ENCODE results near the gene HSPA6. TPM values are rescaled to one million over a fixed set of nuclear protein-coding genes. Genes with fewer than 3 reads are reported as not detected.
"Not testable (repeated sequence)": the region's sequence is repeated elsewhere in the genome, so short reads cannot be mapped to it uniquely, and the experiment has no call there.

HSPA6 gene
- total RNA-seq, 2 experiments from 2014 or later: 0.36 to 0.45 TPM

DNA sequence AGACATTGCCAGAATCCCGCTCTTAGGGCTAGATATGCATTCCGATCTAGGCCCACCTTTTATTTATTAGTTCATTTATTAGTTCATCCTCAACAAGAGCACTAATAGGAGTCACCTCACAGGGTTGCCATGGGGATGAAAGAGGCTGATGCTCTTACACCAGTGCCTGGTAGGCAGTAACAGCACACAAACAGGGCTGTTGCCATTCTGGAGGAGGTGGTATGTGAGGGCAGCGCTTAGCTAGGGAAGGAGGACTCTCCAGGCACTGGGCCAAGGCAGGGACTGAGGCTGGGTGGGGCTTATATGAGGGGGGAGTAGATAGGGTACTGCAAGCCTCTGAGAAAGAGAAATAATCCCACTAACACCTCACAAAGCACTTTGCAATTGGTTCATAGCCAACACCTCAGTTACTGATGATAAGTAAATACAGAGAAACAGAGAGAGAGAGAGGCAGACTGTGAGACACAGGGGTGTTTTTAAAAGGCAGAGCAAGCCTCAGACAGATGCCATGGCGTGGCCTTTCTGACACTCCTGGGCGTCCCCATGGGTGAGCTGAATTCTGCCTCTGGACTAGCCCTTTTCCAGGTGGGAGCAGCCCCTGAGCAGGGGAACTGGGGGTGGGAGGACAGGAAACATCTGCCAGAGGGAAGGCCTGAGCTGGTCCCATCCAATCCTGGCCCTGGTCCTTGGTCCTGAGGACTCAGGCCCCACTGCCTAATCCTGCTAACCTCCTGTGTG, 13.2 kb upstream of the HSPA6 start:
- Mint-ChIP-seq H3K9me3 (no peaks in the 10 kb centered on the region), H3K36me3 (ENCODE audit: low read depth) (no peaks in the 10 kb centered on the region), H3K27me3 (peaks cover 12% of the 10 kb centered on the region), H3K4me3 (no peak overlapping the region), H3K4me1 (ENCODE audit: low read depth) (peaks cover 9% of the 10 kb centered on the region), H3K27ac (no peak overlapping the region)
- ChIA-PET POLR2A (interaction anchor here (1.7 kb wide), 1 partner anchor 9 kb away, joined by 4 read pairs; no protein-coding TSS in a partner anchor), CTCF (interaction anchor here (0.9 kb wide), 1 partner anchor 23 kb away, joined by 3 read pairs; no protein-coding TSS in a partner anchor)
- intact Hi-C loops (cut with micrococcal nuclease): no loop called here
- ATAC-seq (no peak), DNase-seq (no peak)
- TF ChIP-seq, protein P1, sequence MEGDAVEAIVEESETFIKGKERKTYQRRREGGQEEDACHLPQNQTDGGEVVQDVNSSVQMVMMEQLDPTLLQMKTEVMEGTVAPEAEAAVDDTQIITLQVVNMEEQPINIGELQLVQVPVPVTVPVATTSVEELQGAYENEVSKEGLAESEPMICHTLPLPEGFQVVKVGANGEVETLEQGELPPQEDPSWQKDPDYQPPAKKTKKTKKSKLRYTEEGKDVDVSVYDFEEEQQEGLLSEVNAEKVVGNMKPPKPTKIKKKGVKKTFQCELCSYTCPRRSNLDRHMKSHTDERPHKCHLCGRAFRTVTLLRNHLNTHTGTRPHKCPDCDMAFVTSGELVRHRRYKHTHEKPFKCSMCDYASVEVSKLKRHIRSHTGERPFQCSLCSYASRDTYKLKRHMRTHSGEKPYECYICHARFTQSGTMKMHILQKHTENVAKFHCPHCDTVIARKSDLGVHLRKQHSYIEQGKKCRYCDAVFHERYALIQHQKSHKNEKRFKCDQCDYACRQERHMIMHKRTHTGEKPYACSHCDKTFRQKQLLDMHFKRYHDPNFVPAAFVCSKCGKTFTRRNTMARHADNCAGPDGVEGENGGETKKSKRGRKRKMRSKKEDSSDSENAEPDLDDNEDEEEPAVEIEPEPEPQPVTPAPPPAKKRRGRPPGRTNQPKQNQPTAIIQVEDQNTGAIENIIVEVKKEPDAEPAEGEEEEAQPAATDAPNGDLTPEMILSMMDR (IDR thresholded peaks at IDR 0.05): no peak

DNA sequence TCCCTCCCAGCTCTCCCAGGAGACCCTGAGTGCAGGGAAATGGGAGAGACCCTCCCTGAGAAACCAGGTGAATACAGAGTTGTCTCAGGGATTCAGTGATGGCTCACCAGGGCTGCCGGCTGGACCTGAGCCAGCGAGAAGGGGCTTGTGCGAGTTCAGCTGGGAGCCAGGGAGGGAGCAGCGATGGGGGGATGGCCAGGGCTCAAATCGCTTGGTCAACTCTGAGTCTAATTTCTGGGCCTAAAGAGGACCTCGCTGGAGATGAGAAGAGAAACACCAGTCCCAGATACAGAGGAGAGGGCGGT, 12.6 kb upstream of the HSPA6 start:
- Mint-ChIP-seq H3K4me3 (no peak overlapping the region), H3K9me3 (no peaks in the 10 kb centered on the region), H3K4me1 (ENCODE audit: low read depth) (peaks cover 4% of the 10 kb centered on the region), H3K27ac (no peak overlapping the region), H3K36me3 (ENCODE audit: low read depth) (no peaks in the 10 kb centered on the region), H3K27me3 (peaks cover 8% of the 10 kb centered on the region)
- ChIA-PET CTCF (no interaction called here), POLR2A (interaction anchor here (1.7 kb wide), 1 partner anchor 9 kb away, joined by 4 read pairs; no protein-coding TSS in a partner anchor)
- ATAC-seq: no peak
- intact Hi-C loops (cut with micrococcal nuclease): no loop called here
- DNase-seq: no peak
- TF ChIP-seq, protein P1 (IDR thresholded peaks at IDR 0.05): no peak

DNA sequence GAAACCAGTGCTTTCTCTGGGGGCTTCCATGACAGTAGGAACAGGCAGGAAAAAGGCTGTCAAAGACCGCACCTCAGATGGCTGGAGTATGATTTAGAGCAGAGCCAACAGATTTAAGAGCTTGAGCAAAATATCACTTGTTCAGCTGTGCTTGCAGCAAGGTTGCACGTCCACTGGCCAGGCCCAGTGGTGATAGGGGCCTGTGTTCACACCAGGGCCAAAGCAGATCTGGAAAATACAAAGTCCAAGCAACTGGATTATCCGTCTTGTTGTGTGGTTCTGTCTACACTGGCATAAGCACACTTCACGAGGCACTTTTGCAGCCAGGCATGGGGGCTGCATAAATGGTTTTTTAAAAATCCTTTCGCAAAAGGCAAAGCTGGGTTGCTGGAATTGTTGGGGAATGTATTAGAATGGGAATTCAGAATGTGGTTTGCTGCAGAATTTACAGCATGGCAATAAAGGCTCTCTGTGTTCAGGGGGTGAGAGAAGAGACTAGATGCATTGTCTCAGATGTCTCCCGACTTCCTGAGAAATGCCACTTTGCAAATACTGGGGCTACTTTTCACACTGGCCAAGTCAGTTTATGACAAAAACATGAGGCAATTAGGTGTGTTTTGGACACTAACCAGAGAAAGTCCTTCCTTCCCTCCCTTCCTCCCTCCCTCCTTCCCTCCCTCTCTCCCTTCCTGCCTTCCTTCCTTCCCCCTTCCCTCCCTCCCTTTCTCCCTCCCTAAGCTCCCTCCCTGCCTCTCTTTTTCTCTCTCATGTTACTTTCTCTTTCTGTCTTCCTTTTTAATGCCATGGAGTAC, 11.5 kb upstream of the HSPA6 start:
- POLR2A ChIA-PET; H3K9me3 Mint-ChIP-seq; DNase-seq; CTCF ChIA-PET; intact Hi-C loops (cut with micrococcal nuclease); H3K4me3 Mint-ChIP-seq; H3K27me3 Mint-ChIP-seq; H3K27ac Mint-ChIP-seq; ATAC-seq; H3K4me1 Mint-ChIP-seq (ENCODE audit: low read depth); H3K36me3 Mint-ChIP-seq (ENCODE audit: low read depth): not testable (repeated sequence)

DNA sequence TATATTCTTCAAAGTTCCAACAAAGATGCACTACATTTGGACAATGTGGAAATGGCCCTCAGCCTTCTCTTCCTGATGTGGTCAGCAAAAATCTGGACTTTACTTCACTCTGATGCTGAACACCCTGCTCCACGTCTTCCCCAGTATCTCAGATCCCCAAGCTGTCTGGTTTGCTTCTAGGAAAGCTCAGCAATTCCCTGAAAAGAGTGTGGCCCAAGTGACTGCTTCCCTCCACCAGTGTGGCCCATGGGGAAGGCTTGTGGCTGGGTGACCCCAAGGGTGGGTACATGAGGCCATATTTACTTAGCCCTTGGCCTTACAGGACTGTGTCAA, 10.9 kb upstream of the HSPA6 start:
- H3K27ac Mint-ChIP-seq; DNase-seq; intact Hi-C loops (cut with micrococcal nuclease); H3K27me3 Mint-ChIP-seq; H3K36me3 Mint-ChIP-seq (ENCODE audit: low read depth); H3K4me1 Mint-ChIP-seq (ENCODE audit: low read depth); H3K4me3 Mint-ChIP-seq; POLR2A ChIA-PET; CTCF ChIA-PET; H3K9me3 Mint-ChIP-seq; ATAC-seq: not testable (repeated sequence)

DNA sequence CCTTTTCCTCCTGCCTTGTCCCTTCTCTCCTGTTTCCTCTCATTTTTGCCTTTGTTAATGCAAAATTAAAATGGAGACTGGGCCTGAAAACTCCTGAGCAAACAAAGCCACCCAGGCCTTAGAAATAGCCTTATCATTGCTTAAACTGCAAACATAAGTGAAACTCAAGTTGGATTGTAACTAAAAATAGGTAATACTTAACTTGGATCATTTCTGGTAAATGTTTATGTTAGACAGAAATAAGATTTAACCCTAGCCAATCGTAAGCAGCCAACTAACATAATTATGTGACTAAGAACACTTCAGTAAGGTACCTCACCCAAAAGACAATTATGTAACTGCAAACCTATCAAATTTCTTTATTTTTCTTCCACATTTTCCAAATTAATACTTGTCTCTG, 10.4 kb upstream of the HSPA6 start:
- H3K27me3 Mint-ChIP-seq; intact Hi-C loops (cut with micrococcal nuclease); H3K4me3 Mint-ChIP-seq; H3K27ac Mint-ChIP-seq; DNase-seq; ATAC-seq; POLR2A ChIA-PET; H3K4me1 Mint-ChIP-seq (ENCODE audit: low read depth); H3K36me3 Mint-ChIP-seq (ENCODE audit: low read depth); H3K9me3 Mint-ChIP-seq; CTCF ChIA-PET: not testable (repeated sequence)

DNA sequence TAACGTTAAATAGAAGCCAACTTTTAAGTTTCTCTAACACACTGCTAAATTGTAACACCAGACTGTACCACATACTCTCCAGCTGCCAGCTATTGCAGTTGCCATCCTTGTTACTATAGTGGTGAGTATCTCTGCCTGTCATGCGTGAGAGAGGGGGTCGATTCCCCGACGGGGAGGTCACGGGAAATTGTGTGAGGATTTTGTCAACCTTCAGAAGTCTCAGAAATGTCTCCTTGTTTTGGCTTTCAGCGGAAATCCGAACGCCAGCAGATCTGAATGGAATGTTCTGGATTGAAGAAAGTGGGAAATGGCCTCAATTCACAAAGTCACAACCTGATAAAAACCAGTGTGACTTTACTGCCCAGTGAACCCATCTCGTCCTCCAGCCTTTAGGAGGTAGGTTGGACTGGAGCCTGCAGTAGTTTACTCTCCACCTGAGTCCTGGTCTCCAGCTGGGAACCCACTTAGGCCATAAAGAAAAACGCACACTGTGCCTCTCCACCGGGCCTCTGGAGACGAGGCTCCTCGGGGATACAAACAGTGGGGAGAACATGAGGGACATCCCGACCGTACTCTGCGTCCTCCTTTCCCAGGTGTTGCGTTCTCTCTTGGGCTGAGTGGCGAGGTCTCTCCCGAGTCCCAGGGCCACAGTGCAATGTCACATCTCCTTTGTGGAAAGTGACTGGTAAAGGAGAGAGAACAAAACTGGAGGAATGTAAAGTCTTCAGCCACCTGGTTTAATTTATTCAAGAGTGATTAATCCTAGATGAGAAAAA, 1.1 kb upstream of the HSPA6 start:
- ATAC-seq: peak; percentile 8
- H3K9me3 Mint-ChIP-seq; DNase-seq; intact Hi-C loops (cut with micrococcal nuclease); H3K27me3 Mint-ChIP-seq; H3K4me1 Mint-ChIP-seq (ENCODE audit: low read depth); H3K36me3 Mint-ChIP-seq (ENCODE audit: low read depth): not testable (repeated sequence)
- ChIA-PET CTCF (interaction anchor here (1.0 kb wide), 1 partner anchor 9 kb away, joined by 6 read pairs; no protein-coding TSS in a partner anchor), POLR2A (interaction anchor here (0.6 kb wide), 1 partner anchor 32 kb away, joined by 3 read pairs; no protein-coding TSS in a partner anchor)
- H3K27ac Mint-ChIP-seq: peak overlapping the region; percentile 74
- H3K4me3 Mint-ChIP-seq: peak overlapping the region; percentile 79

DNA sequence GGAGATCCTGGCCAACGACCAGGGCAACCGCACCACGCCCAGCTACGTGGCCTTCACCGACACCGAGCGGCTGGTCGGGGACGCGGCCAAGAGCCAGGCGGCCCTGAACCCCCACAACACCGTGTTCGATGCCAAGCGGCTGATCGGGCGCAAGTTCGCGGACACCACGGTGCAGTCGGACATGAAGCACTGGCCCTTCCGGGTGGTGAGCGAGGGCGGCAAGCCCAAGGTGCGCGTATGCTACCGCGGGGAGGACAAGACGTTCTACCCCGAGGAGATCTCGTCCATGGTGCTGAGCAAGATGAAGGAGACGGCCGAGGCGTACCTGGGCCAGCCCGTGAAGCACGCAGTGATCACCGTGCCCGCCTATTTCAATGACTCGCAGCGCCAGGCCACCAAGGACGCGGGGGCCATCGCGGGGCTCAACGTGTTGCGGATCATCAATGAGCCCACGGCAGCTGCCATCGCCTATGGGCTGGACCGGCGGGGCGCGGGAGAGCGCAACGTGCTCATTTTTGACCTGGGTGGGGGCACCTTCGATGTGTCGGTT, 477 bp downstream of the HSPA6 start:
- intact Hi-C loops (cut with micrococcal nuclease); H3K27ac Mint-ChIP-seq; CTCF ChIA-PET; POLR2A ChIA-PET; H3K9me3 Mint-ChIP-seq; H3K36me3 Mint-ChIP-seq (ENCODE audit: low read depth); H3K27me3 Mint-ChIP-seq: not testable (repeated sequence)
- ATAC-seq: peak; percentile 23
- peaks cover 11% of the 10 kb centered on the region for H3K4me1 Mint-ChIP-seq (ENCODE audit: low read depth)
- peak; percentile 16 for DNase-seq
- H3K4me3 Mint-ChIP-seq: peak overlapping the region; percentile 69

DNA sequence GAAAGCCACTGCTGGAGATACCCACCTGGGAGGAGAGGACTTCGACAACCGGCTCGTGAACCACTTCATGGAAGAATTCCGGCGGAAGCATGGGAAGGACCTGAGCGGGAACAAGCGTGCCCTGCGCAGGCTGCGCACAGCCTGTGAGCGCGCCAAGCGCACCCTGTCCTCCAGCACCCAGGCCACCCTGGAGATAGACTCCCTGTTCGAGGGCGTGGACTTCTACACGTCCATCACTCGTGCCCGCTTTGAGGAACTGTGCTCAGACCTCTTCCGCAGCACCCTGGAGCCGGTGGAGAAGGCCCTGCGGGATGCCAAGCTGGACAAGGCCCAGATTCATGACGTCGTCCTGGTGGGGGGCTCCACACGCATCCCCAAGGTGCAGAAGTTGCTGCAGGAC, 981 bp downstream of the HSPA6 start:
- ATAC-seq; H3K27ac Mint-ChIP-seq; H3K9me3 Mint-ChIP-seq; H3K27me3 Mint-ChIP-seq; DNase-seq; POLR2A ChIA-PET; intact Hi-C loops (cut with micrococcal nuclease); H3K36me3 Mint-ChIP-seq (ENCODE audit: low read depth); CTCF ChIA-PET: not testable (repeated sequence)
- H3K4me1 Mint-ChIP-seq (ENCODE audit: low read depth): peaks cover 16% of the 10 kb centered on the region
- peak overlapping the region; percentile 69 for H3K4me3 Mint-ChIP-seq

DNA sequence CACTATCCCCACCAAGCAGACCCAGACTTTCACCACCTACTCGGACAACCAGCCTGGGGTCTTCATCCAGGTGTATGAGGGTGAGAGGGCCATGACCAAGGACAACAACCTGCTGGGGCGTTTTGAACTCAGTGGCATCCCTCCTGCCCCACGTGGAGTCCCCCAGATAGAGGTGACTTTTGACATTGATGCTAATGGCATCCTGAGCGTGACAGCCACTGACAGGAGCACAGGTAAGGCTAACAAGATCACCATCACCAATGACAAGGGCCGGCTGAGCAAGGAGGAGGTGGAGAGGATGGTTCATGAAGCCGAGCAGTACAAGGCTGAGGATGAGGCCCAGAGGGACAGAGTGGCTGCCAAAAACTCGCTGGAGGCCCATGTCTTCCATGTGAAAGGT, 1.6 kb downstream of the HSPA6 start:
- intact Hi-C loops (cut with micrococcal nuclease); H3K4me3 Mint-ChIP-seq; H3K36me3 Mint-ChIP-seq (ENCODE audit: low read depth); DNase-seq; POLR2A ChIA-PET; H3K27ac Mint-ChIP-seq; H3K27me3 Mint-ChIP-seq; ATAC-seq; H3K9me3 Mint-ChIP-seq; CTCF ChIA-PET: not testable (repeated sequence)
- peaks cover 16% of the 10 kb centered on the region for H3K4me1 Mint-ChIP-seq (ENCODE audit: low read depth)

Data from activated CD8-positive, alpha-beta T cell treated with anti-CD3 and anti-CD28 coated beads for 36 hours (primary cell).